CD4-positive, alpha-beta T cell (primary cell): ENCODE measurements around the gene DCAF6. TPM values are rescaled to one million over a fixed set of nuclear protein-coding genes. Genes with fewer than 3 reads are reported as not detected.

Source experiments
- ATAC-seq: fragments of 200-7000 bp; cut with Tn5 transposase; one replicate; pipeline ENCODE4 v1.10.0; 2022; ENCODE audit warnings: mild to moderate bottlenecking; ENCODE audit not compliant: poor library complexity
- CTCF ChIA-PET: fragments of 350-600 bp; sonication (Branson Sonifier 250); formaldehyde crosslinking; loops from one replicate; lab custom pipeline; 2021; ENCODE audit warnings: antibody characterized with exemption, inconsistent platforms; lab: Charles Lee
- POLR2A ChIA-PET: fragments of 350-600 bp; sonication (Branson Sonifier 250); formaldehyde crosslinking; loops from one replicate; lab custom pipeline; 2021; ENCODE audit warnings: antibody characterized with exemption, inconsistent platforms; lab: Charles Lee
- DNase-seq, 14 experiments: peaks; one replicate each; pipeline ENCODE4 v3.0.0-alpha.2; 2013 to 2020; ENCODE audit warnings: mixed read lengths in 2 of 14
- H3K27ac ChIP-seq, 2 donors: one replicate each; pipeline versions ENCODE4 v1.5.1 to v1.7.0; 2013; ENCODE audit warnings: low read length in 2 of 2, low read depth in 1 of 2, mild to moderate bottlenecking in 1 of 2
- H3K27me3 ChIP-seq, 2 experiments: 1 replicate in 1 of 2; 2 replicates in 1 of 2; pipeline versions ENCODE4 v1.6.1 to v1.7.0; 2013; ENCODE audit warnings: low read length in 2 of 2, control low read depth in 1 of 2, mild to moderate bottlenecking in 1 of 2, moderate library complexity in 1 of 2; ENCODE audit not compliant: insufficient read depth in 2 of 2, control insufficient read depth in 1 of 2
- H3K36me3 ChIP-seq: one replicate; pipeline ENCODE4 v1.6.1; 2013; ENCODE audit warnings: low read length, control low read depth; ENCODE audit not compliant: insufficient read depth
- H3K4me1 ChIP-seq: one replicate; pipeline ENCODE4 v1.6.1; 2013; ENCODE audit warnings: low read length, control low read depth; ENCODE audit not compliant: insufficient read depth
- H3K4me3 ChIP-seq: one replicate; pipeline ENCODE4 v1.5.1; 2013; ENCODE audit warnings: mild to moderate bottlenecking, low read length, moderate library complexity
- H3K9me3 ChIP-seq, 2 experiments: 1 replicate in 1 of 2; 2 replicates in 1 of 2; pipeline versions ENCODE4 v1.6.1 to v1.7.0; 2013; ENCODE audit warnings: low read length in 2 of 2, mild to moderate bottlenecking in 2 of 2, control low read depth in 1 of 2, moderate library complexity in 1 of 2; ENCODE audit not compliant: control insufficient read depth in 1 of 2, insufficient read depth in 1 of 2
- H3K27ac Mint-ChIP-seq: one replicate; pipeline ENCODE4 v1.8.0; 2020; ENCODE audit warnings: mixed read lengths
- H3K27me3 Mint-ChIP-seq: one replicate; pipeline ENCODE4 v1.8.0; 2021; ENCODE audit warnings: mixed read lengths
- H3K36me3 Mint-ChIP-seq: one replicate; pipeline ENCODE4 v1.8.0; 2021; ENCODE audit warnings: low read depth, mixed read lengths
- H3K4me1 Mint-ChIP-seq: one replicate; pipeline ENCODE4 v1.8.0; 2021; ENCODE audit warnings: low read depth, mixed read lengths
- H3K4me3 Mint-ChIP-seq: one replicate; pipeline ENCODE4 v1.8.0; 2020; ENCODE audit warnings: mild to moderate bottlenecking, mixed read lengths
- H3K9me3 Mint-ChIP-seq: one replicate; pipeline ENCODE4 v1.8.0; 2020; ENCODE audit warnings: mixed read lengths
- CTCF ChIP-seq: fragments of 200-600 bp; IDR thresholded peaks from one replicate; pipeline ENCODE4 v1.8.0; 2022; ENCODE audit warnings: antibody characterized with exemption, mild to moderate bottlenecking
- intact Hi-C, 2 experiments: fragments of 100-400 bp; cut with DNase I in 1 of 2; cut with micrococcal nuclease in 1 of 2; formaldehyde crosslinking; loops; one replicate each; pipeline versions ENCODE4 v1.15.1 to v1.9.0; 2023 to 2025; cut with DNase I, micrococcal nuclease
- total RNA-seq, 174 experiments: library from RNA in 2 of 174; stranded (reverse) in 2 of 174; gene quantifications; one replicate each; pipeline ENCODE4 v1.2.3 and lab custom pipeline; 2021 to 2026

The DCAF6 gene
- total RNA-seq, 2 experiments from 2014 or later: 13.3 to 13.6 TPM

- Mint-ChIP-seq H3K4me1 (no peaks in the 10 kb centered on the region), H3K4me3 (no peak overlapping the region), H3K36me3 (peaks cover 47% of the 10 kb centered on the region), H3K27me3 (no peaks in the 10 kb centered on the region), H3K9me3 (no peaks in the 10 kb centered on the region), H3K27ac (no peak overlapping the region)
- H3K36me3 ChIP-seq: peaks cover 12% of the 10 kb centered on the region
- ATAC-seq (no peak), DNase-seq (no peak)
- no peaks in the 10 kb centered on the region for H3K4me1 ChIP-seq
- no peaks in the 10 kb centered on the region for H3K27me3 ChIP-seq
- ChIA-PET POLR2A (interaction anchor here (1.9 kb wide), 1 partner anchor 21 kb away, joined by 5 read pairs; the partner anchor contains the start of genes DCAF6 and MPC2), CTCF (no interaction called here)
- no peak for TF ChIP-seq CTCF
- no peaks in the 10 kb centered on the region for H3K9me3 ChIP-seq
- no peak overlapping the region for H3K27ac ChIP-seq
- intact Hi-C loops: no loop called here
- no peak overlapping the region for H3K4me3 ChIP-seq
Measured at GRCh38 chr1:167915569-167915968, 20.9 kb upstream of the DCAF6 start.

- Histone ChIP-seq H3K4me1 (no peaks in the 10 kb centered on the region), H3K4me3 (no peak overlapping the region), H3K27ac (no peak overlapping the region), H3K27me3 (no peaks in the 10 kb centered on the region), H3K9me3 (no peaks in the 10 kb centered on the region), H3K36me3 (peaks cover 12% of the 10 kb centered on the region)
- no peak for DNase-seq
- Mint-ChIP-seq H3K27ac (no peak overlapping the region), H3K4me1 (peaks cover under 1% of the 10 kb centered on the region), H3K27me3 (no peaks in the 10 kb centered on the region), H3K9me3 (no peaks in the 10 kb centered on the region), H3K36me3 (peaks cover 47% of the 10 kb centered on the region), H3K4me3 (no peak overlapping the region)
- no peak for ATAC-seq
- intact Hi-C loops: no loop called here
- ChIA-PET CTCF (interaction anchor here (1.0 kb wide), 1 partner anchor 165 kb away, joined by 3 read pairs; no protein-coding TSS in a partner anchor), POLR2A (interaction anchor here (1.9 kb wide), 1 partner anchor 19 kb away, joined by 5 read pairs; the partner anchor contains the start of genes DCAF6 and MPC2)
- TF ChIP-seq CTCF: no peak
Measured at GRCh38 chr1:167916766-167917511, 19.5 kb upstream of the DCAF6 start.

GRCh38 chr1:167922023-167922422, 14.5 kb upstream of the DCAF6 start:
- H3K36me3 Mint-ChIP-seq: peaks cover 50% of the 10 kb centered on the region
- no peak overlapping the region for H3K4me3 Mint-ChIP-seq
- no peaks in the 10 kb centered on the region for H3K9me3 Mint-ChIP-seq
- H3K4me1 Mint-ChIP-seq: peaks cover 21% of the 10 kb centered on the region
- no peak for TF ChIP-seq CTCF
- POLR2A ChIA-PET: no interaction called here
- no peak overlapping the region for H3K27ac Mint-ChIP-seq
- H3K9me3 ChIP-seq: no peaks in the 10 kb centered on the region
- DNase-seq (no peak), ATAC-seq (no peak)
- H3K4me3 ChIP-seq: no peak overlapping the region
- no peak overlapping the region for H3K27ac ChIP-seq
- H3K27me3 ChIP-seq: no peaks in the 10 kb centered on the region
- intact Hi-C loops: no loop called here
- CTCF ChIA-PET: no interaction called here
- H3K27me3 Mint-ChIP-seq: no peaks in the 10 kb centered on the region
- H3K4me1 ChIP-seq: no peaks in the 10 kb centered on the region
- peaks cover 19% of the 10 kb centered on the region for H3K36me3 ChIP-seq
